Adrenal gland (tissue), 5 donors: ENCODE data around the gene DRC3.
A peak's percentile ranks its signal among the peaks of the same experiment; 100 is the strongest.

Experiments used
- CTCF ChIP-seq, 6 experiments: fragments of 450-650 bp in 4 of 6; fragments of 200-600 bp in 2 of 6; sonication (generic) in 1 of 6; IDR thresholded peaks; 1 replicate in 5 of 6; 2 replicates in 1 of 6; pipeline versions ENCODE4 v1.5.1 to v1.8.0; 2016 to 2021; ENCODE audit warnings: antibody characterized with exemption in 6 of 6, mild to moderate bottlenecking in 2 of 6, moderate library complexity in 1 of 6
- POLR2A ChIP-seq, 2 donors: fragments of 450-650 bp; IDR thresholded peaks; one replicate each; pipeline ENCODE4 v1.6.1; 2017; ENCODE audit warnings: antibody characterized with exemption in 2 of 2, mild to moderate bottlenecking in 2 of 2, moderate library complexity in 1 of 2
- donor health status: DM: no; HTN: no; CAD: no.

- TF ChIP-seq CTCF (IDR thresholded peaks at IDR 0.05) (peak in 1 of 6 experiments; percentile 11), POLR2A (IDR thresholded peaks at IDR 0.05) (no peak)
These were observed 70.8 kb downstream of the DRC3 start for GRCh38 chr17:18043491-18043890.
